C4-2B (cell line): Measurements from ENCODE around the gene DYRK1A.
"Not testable (repeated sequence)": the region's sequence is repeated elsewhere in the genome, so short reads cannot be mapped to it uniquely, and the experiment has no call there.

Experiments used
- H3K27ac ChIP-seq: fragments of 450-650 bp; 2 replicates; pipeline ENCODE4 v1.5.1; 2017
- ZFX ChIP-seq: fragments of 450-650 bp; IDR thresholded peaks from 2 replicates; pipeline ENCODE4 v1.6.1; 2017
- TF ChIP-seq, protein P1 (sequence below): fragments of 450-650 bp; conservative IDR thresholded peaks from 2 replicates; pipeline ENCODE4 v1.5.1; 2017; ENCODE audit warnings: mild to moderate bottlenecking

Gene DYRK1A

DNA sequence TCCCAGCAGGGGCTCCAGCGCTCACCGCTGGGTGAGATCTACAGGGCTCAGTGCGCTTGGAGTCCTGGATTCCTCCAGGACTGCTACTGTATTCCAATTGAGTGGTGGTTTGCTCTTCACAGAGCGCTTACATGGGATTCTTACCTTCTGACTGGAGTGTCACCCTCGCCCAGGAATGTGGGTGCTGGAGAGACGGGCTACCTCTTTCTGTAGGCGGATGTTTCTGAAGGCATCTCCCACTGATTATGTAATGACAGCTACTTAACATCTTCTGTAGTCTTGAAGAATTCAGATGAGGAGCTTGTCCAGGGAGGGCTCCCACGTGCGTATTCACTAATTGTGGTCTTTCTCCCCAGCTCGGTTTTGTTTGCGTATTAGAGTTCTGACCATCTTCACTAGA lies 154.2 kb downstream of the DYRK1A start:
- no peak overlapping the region for H3K27ac ChIP-seq
- TF ChIP-seq, protein P1, sequence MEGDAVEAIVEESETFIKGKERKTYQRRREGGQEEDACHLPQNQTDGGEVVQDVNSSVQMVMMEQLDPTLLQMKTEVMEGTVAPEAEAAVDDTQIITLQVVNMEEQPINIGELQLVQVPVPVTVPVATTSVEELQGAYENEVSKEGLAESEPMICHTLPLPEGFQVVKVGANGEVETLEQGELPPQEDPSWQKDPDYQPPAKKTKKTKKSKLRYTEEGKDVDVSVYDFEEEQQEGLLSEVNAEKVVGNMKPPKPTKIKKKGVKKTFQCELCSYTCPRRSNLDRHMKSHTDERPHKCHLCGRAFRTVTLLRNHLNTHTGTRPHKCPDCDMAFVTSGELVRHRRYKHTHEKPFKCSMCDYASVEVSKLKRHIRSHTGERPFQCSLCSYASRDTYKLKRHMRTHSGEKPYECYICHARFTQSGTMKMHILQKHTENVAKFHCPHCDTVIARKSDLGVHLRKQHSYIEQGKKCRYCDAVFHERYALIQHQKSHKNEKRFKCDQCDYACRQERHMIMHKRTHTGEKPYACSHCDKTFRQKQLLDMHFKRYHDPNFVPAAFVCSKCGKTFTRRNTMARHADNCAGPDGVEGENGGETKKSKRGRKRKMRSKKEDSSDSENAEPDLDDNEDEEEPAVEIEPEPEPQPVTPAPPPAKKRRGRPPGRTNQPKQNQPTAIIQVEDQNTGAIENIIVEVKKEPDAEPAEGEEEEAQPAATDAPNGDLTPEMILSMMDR: no peak
- no peak for TF ChIP-seq ZFX

GRCh38 chr21:37521658-37522057 lies 155.1 kb downstream of the DYRK1A start:
- no peak for TF ChIP-seq ZFX
- no peak overlapping the region for H3K27ac ChIP-seq

GRCh38 chr21:37522641-37523295 lies 156.2 kb downstream of the DYRK1A start:
- H3K27ac ChIP-seq: no peak overlapping the region
- TF ChIP-seq, protein P1: no peak
- no peak for TF ChIP-seq ZFX

- not testable (repeated sequence) for H3K27ac ChIP-seq
Measured at GRCh38 chr21:37524944-37525343, 158.4 kb downstream of the DYRK1A start.

GRCh38 chr21:37525810-37526209 lies 159.2 kb downstream of the DYRK1A start:
- no peak overlapping the region for H3K27ac ChIP-seq
- TF ChIP-seq, protein P1: no peak
- TF ChIP-seq ZFX: no peak

GRCh38 chr21:37527103-37527502 lies 160.5 kb downstream of the DYRK1A start:
- H3K27ac ChIP-seq: no peak overlapping the region
- TF ChIP-seq, protein P1: no peak
- TF ChIP-seq ZFX: no peak

DNA sequence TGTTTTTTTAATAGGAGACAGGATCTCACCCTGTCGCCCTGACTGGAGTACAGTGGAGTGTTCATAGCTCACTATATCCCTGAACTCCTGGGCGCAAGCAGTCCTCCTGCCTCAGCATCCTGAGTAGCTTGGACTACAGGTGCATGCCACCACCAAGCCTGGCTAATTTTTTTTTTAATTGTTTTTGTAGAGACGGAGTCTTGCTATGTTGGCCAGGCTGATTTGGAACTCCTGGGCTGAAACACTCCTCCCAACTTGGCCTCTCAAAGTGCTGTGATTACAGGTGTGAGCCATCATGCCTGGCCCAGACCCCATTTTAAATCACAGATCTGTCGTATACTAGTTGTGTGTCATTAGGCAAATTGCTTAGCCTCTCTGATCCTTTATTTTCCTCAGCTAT lies 161.1 kb downstream of the DYRK1A start:
- H3K27ac ChIP-seq: no peak overlapping the region
- TF ChIP-seq ZFX: no peak
- TF ChIP-seq, protein P1: no peak

- TF ChIP-seq, protein P1: no peak
- no peak for TF ChIP-seq ZFX
- H3K27ac ChIP-seq: no peak overlapping the region
Measured at GRCh38 chr21:37528150-37528937, 161.8 kb downstream of the DYRK1A start.
